ENCODE data around the gene KCNIP1. TPM values are rescaled to one million over a fixed set of nuclear protein-coding genes. Genes with fewer than 3 reads are reported as not detected.

The KCNIP1 gene
- total RNA-seq, 2 donors from 2014 or later = not detected

DNA sequence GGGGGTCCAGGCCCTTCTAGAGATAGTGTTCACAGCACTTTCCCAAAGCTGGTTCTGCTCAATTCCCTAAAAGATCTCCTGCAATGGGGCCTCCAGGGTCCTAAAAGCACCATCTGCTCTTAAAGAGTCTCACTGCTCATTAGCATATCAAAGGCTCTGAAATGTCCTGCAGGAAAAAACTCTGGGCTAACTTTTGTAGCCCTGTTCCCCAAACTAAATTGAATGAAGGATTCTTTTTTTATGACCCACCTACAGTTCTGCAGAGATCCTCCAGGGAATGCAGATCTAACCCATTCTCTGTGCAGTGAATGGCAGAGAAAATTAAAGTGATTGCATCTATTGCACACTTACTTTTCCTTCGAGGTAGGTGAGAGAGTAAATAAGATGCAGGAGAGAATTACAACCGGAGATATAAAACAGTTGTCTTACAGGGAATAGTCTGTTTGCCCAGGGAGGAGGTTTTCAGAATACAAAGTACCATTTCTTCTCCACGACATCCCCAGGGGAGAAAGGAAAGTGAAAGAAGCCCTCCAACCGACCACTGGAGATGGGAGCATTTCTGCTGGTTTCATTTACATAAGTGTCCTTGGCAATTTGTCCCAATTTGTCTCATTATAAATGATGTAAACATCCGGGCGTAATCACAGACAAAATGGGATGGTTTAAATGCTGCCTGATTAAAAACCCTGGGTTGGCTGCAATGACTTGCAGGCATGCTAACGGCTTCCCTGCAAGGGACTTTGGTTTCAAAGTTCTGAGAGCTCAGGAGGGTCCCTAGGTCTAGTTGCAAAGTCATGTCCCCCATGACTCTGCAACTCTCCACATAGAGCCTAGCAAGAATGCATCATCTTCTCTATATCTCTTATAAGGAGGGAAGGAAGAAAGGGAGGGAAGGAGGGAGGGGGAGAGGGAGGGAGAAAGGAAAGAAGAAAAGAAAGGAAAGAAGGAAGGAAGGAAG, 114.0 kb downstream of the KCNIP1 start:
- Mint-ChIP-seq H3K36me3 (ENCODE audit: low read depth) (no peaks in the 10 kb centered on the region), H3K4me1 (peaks cover 6% of the 10 kb centered on the region), H3K27ac (no peak overlapping the region), H3K27me3 (peaks cover 50% of the 10 kb centered on the region), H3K4me3 (no peak overlapping the region)
- ATAC-seq = no peak
- DNase-seq = no peak
- no peaks in the 10 kb centered on the region for H3K9me3 ChIP-seq (ENCODE audit: control insufficient read depth, low read length, poor library complexity, severe bottlenecking)

DNA sequence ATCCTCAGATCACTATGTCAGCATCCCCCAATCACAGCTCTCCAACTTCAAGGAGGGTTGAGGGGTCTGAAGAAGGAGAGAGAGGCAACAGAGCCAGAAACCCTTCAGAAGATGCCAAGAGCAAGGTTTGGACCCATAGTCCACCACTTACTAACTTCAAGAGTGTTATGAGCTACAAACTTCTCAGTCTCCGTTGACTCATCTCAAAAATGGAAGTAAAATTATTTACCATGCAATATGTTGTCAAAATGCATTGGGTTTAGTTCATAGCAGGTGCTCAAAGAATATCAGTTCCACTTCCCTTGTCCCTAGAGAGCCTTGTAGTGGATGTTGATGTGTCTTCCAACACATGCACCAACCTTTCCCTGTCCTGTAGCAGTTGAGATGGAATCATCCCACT, 116.0 kb downstream of the KCNIP1 start:
- no peak overlapping the region for H3K27ac Mint-ChIP-seq
- H3K36me3 Mint-ChIP-seq (ENCODE audit: low read depth) = no peaks in the 10 kb centered on the region

GRCh38 chr5:170622933-170623332, 119.1 kb downstream of the KCNIP1 start:
- H3K27ac Mint-ChIP-seq = no peak overlapping the region
- H3K27me3 Mint-ChIP-seq = peaks cover 46% of the 10 kb centered on the region

More for the DNA sequence above, 116.0 kb downstream of the KCNIP1 start:
- no peaks in the 10 kb centered on the region for H3K9me3 ChIP-seq (ENCODE audit: control insufficient read depth, low read length, poor library complexity, severe bottlenecking)
- Mint-ChIP-seq H3K4me3 (no peak overlapping the region), H3K4me1 (peaks cover 6% of the 10 kb centered on the region), H3K27me3 (peaks cover 48% of the 10 kb centered on the region)
- ATAC-seq (no peak), DNase-seq (no peak)

GRCh38 chr5:170623576-170624181, 119.9 kb downstream of the KCNIP1 start:
- no peak overlapping the region for H3K4me3 Mint-ChIP-seq
- no peaks in the 10 kb centered on the region for H3K36me3 Mint-ChIP-seq (ENCODE audit: low read depth)
- peaks cover 46% of the 10 kb centered on the region for H3K27me3 Mint-ChIP-seq
- H3K4me1 Mint-ChIP-seq = no peaks in the 10 kb centered on the region
- DNase-seq (no peak), ATAC-seq (no peak)
- no peak overlapping the region for H3K27ac Mint-ChIP-seq
- no peaks in the 10 kb centered on the region for H3K9me3 ChIP-seq (ENCODE audit: control insufficient read depth, low read length, poor library complexity, severe bottlenecking)

More at GRCh38 chr5:170622933-170623332, 119.1 kb downstream of the KCNIP1 start:
- H3K9me3 ChIP-seq (ENCODE audit: control insufficient read depth, low read length, poor library complexity, severe bottlenecking) = no peaks in the 10 kb centered on the region
- no peak for DNase-seq
- Mint-ChIP-seq H3K4me1 (peaks cover 2% of the 10 kb centered on the region), H3K36me3 (ENCODE audit: low read depth) (no peaks in the 10 kb centered on the region), H3K4me3 (no peak overlapping the region)
- no peak for ATAC-seq

- Mint-ChIP-seq H3K27me3 (peaks cover 46% of the 10 kb centered on the region), H3K27ac (no peak overlapping the region), H3K4me3 (no peak overlapping the region), H3K36me3 (ENCODE audit: low read depth) (no peaks in the 10 kb centered on the region), H3K4me1 (peaks cover 4% of the 10 kb centered on the region)
- H3K9me3 ChIP-seq (ENCODE audit: control insufficient read depth, low read length, poor library complexity, severe bottlenecking) = no peaks in the 10 kb centered on the region
- DNase-seq (no peak), ATAC-seq (no peak)
Observed at GRCh38 chr5:170625221-170626165, 121.7 kb downstream of the KCNIP1 start.

DNA sequence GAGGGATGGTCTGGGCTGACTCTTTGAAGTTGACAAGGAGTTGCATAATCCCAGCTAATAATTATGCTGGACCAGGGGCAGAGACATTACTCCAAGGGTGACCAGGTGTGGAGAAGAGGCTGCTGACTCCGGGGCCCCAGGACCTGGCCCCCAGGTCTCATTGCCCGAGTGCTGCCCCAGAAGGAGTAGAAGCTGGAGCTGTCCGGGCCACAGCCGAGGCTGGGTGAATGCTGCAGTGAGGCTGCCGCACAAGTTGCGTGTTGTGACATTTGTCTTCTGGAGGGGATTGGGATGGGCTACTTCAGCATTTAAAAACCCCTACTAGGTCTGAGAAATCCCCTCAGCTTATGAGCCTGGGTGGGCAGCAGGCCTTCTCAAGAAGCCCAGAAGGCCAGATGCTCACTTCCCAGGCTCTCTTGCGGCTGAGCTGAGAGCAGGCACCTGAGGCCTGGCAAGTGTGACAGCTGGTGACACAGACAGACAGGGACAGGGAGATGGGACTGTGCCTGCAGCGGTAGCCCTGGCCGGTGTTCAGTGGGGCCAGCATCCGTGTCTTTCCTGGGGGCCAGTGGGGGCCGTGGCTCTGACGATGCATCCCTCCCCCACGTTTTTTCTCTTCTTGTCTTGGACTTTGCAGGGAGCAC, 122.8 kb downstream of the KCNIP1 start:
- Mint-ChIP-seq H3K27me3 (peaks cover 47% of the 10 kb centered on the region), H3K4me3 (no peak overlapping the region), H3K27ac (no peak overlapping the region), H3K4me1 (peaks cover 4% of the 10 kb centered on the region), H3K36me3 (ENCODE audit: low read depth) (no peaks in the 10 kb centered on the region)
- no peak for DNase-seq
- no peaks in the 10 kb centered on the region for H3K9me3 ChIP-seq (ENCODE audit: control insufficient read depth, low read length, poor library complexity, severe bottlenecking)
- no peak for ATAC-seq

GRCh38 chr5:170627271-170627670, 123.5 kb downstream of the KCNIP1 start:
- H3K9me3 ChIP-seq (ENCODE audit: control insufficient read depth, low read length, poor library complexity, severe bottlenecking) = no peaks in the 10 kb centered on the region
- ATAC-seq (no peak), DNase-seq (no peak)
- Mint-ChIP-seq H3K4me1 (peaks cover 5% of the 10 kb centered on the region), H3K27ac (no peak overlapping the region), H3K27me3 (peaks cover 41% of the 10 kb centered on the region), H3K36me3 (ENCODE audit: low read depth) (no peaks in the 10 kb centered on the region), H3K4me3 (no peak overlapping the region)

DNA sequence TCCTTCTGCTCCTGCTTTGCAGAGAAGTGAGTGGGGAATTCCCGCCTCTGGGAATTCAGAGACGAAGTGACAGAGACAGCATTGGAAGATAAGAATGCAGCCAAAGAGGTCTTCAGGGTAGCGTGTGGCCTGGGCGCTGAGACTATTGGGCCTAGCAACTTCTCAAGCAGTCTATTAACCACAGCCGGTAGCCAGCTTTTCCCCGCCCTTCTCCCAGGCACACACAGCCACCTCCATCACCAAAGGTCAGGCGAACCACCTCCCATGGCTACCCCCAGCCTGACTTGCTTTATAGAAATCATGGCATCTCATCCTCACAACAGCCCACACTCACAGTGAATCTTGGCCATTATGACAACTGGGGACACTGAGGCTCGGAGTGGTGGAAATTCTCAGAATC, 124.2 kb downstream of the KCNIP1 start:
- peaks cover 45% of the 10 kb centered on the region for H3K27me3 Mint-ChIP-seq

DNA sequence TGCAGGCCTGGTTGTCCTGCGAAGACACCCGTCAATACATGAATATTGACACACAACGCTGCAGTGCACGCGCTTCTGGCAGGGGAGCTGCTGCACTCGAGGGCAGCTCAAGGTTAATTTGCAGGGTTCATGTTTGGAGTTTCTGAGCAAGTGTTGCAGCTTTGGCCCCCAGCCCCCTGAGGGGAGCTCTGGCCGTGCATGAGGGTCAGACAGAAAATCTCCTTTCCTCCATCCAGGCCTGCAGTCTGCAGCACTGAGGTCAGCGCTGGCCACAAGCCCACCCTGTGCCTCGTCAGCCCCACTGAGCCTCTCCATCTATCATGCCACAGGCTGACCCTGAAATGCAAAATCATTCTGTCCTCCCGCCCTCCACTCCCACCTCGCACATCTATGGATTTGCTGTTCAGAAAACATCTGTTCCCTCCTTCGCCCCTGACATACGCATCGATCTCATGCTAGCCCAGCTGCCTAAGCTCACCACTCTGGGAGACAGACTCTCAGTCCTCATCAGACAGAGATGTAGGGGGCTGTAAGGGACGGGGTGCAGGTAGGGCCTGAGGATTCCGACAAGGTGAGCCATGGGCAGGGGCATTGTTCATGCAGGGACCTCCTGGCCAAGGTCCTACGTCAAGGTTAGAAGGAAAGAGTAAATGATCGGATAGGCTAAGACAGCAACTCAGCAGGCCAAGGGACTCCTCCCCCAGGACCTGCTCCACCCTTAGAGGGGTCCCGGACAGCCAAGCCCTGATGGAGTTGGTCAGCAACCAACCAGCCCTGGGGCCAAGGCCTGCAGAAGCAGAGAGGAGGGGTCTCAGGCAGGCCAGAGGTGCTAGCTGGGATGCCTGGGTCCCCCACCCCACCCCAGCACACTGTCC, 125.1 kb downstream of the KCNIP1 start:
- no peaks in the 10 kb centered on the region for H3K9me3 ChIP-seq (ENCODE audit: control insufficient read depth, low read length, poor library complexity, severe bottlenecking)
- ATAC-seq (no peak), DNase-seq (no peak)
- Mint-ChIP-seq H3K27ac (no peak overlapping the region), H3K36me3 (ENCODE audit: low read depth) (no peaks in the 10 kb centered on the region), H3K27me3 (peaks cover 51% of the 10 kb centered on the region), H3K4me3 (no peak overlapping the region), H3K4me1 (peaks cover 19% of the 10 kb centered on the region)

More for the DNA sequence above, 124.2 kb downstream of the KCNIP1 start:
- H3K9me3 ChIP-seq (ENCODE audit: control insufficient read depth, low read length, poor library complexity, severe bottlenecking) = no peaks in the 10 kb centered on the region
- ATAC-seq = no peak
- H3K4me1 Mint-ChIP-seq = peaks cover 10% of the 10 kb centered on the region
- H3K27ac Mint-ChIP-seq = no peak overlapping the region
- H3K36me3 Mint-ChIP-seq (ENCODE audit: low read depth) = no peaks in the 10 kb centered on the region
- no peak for DNase-seq
- no peak overlapping the region for H3K4me3 Mint-ChIP-seq

- Mint-ChIP-seq H3K4me3 (no peak overlapping the region), H3K27me3 (peaks cover 54% of the 10 kb centered on the region), H3K27ac (no peak overlapping the region), H3K4me1 (peaks cover 24% of the 10 kb centered on the region), H3K36me3 (ENCODE audit: low read depth) (no peaks in the 10 kb centered on the region)
- no peak for ATAC-seq
- DNase-seq = no peak
- H3K9me3 ChIP-seq (ENCODE audit: control insufficient read depth, low read length, poor library complexity, severe bottlenecking) = no peaks in the 10 kb centered on the region
Observed at GRCh38 chr5:170629566-170630175, 125.9 kb downstream of the KCNIP1 start.

DNA sequence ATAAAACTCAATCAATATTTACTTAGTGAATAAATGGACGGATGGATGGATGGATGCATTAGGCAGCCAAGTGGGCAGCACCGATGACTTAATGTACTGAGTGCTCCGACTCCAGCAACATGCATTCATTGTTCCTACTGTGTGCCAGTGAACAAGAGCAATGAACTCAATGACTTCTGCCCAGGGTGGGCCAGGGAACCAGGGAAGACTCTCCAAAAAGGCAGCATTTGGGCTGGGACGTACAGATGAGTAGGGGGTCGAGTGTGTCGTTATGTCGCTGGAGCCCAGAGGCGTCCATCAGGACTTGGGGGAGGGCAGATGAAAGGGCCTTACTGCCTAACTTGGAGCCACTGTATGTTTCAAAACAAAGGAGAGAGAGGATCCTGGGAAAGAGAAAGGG, 126.4 kb downstream of the KCNIP1 start:
- peak overlapping the region; percentile 59 for H3K4me3 Mint-ChIP-seq
- ATAC-seq = no peak
- no peak for DNase-seq
- H3K9me3 ChIP-seq (ENCODE audit: control insufficient read depth, low read length, poor library complexity, severe bottlenecking) = no peaks in the 10 kb centered on the region
- peaks cover 24% of the 10 kb centered on the region for H3K4me1 Mint-ChIP-seq
- peaks cover 49% of the 10 kb centered on the region for H3K27me3 Mint-ChIP-seq
- H3K27ac Mint-ChIP-seq = no peak overlapping the region
- no peaks in the 10 kb centered on the region for H3K36me3 Mint-ChIP-seq (ENCODE audit: low read depth)

Measured in T-helper 17 cell (primary cell).